HepG2 (cell line): ENCODE measurements around the gene WNT5B. TPM values are rescaled to one million over a fixed set of nuclear protein-coding genes. Genes with fewer than 3 reads are reported as not detected.

Experiments
- AKAP8 ChIP-seq: sonication (generic); formaldehyde crosslinking; IDR thresholded peaks from 2 replicates; pipeline ENCODE4 v1.5.1; 2020; ENCODE audit warnings: mild to moderate bottlenecking, missing genetic modification reagents
- ELK4 ChIP-seq: sonication (generic); formaldehyde crosslinking; IDR thresholded peaks from 2 replicates; pipeline ENCODE4 v1.9.0; 2021; ENCODE audit warnings: missing genetic modification reagents, borderline replicate concordance
- FOXK1 ChIP-seq: sonication (generic); formaldehyde crosslinking; IDR thresholded peaks from 2 replicates; pipeline ENCODE4 v1.4.0; 2020; ENCODE audit warnings: low read depth, missing genetic modification reagents, borderline replicate concordance
- HES4 ChIP-seq: sonication (generic); formaldehyde crosslinking; IDR thresholded peaks from 2 replicates; pipeline ENCODE4 v1.9.0; 2021; ENCODE audit warnings: mild to moderate bottlenecking, missing genetic modification reagents, borderline replicate concordance
- HOXA5 ChIP-seq: sonication (generic); formaldehyde crosslinking; IDR thresholded peaks from 2 replicates; pipeline ENCODE4 v1.4.0; 2020; ENCODE audit warnings: missing genetic modification reagents
- MAFK ChIP-seq, 2 experiments: IDR thresholded peaks in 1 of 2; conservative IDR thresholded peaks in 1 of 2; 2 replicates each; pipeline ENCODE4 v1.6.1; 2011; ENCODE audit warnings: improper control_type of control experiment in 2 of 2, low read length in 2 of 2
- NR2F2 ChIP-seq: IDR thresholded peaks from 2 replicates; pipeline ENCODE4 v1.6.1; 2012; ENCODE audit warnings: low read depth, inconsistent platforms, borderline replicate concordance
- REST ChIP-seq, 2 experiments: IDR thresholded peaks; 2 replicates each; pipeline ENCODE4 v1.6.1; 2011 to 2012; ENCODE audit warnings: low read length in 2 of 2, borderline replicate concordance in 1 of 2, low read depth in 1 of 2, mild to moderate bottlenecking in 1 of 2, moderate library complexity in 1 of 2
- SNAPC5 ChIP-seq: sonication (generic); formaldehyde crosslinking; IDR thresholded peaks from 2 replicates; pipeline ENCODE4 v1.8.1; 2023; ENCODE audit warnings: mild to moderate bottlenecking, missing genetic modification reagents, borderline replicate concordance
- STAG1 ChIP-seq: sonication (generic); formaldehyde crosslinking; IDR thresholded peaks from 2 replicates; pipeline ENCODE4 v1.4.0; 2020; ENCODE audit warnings: missing genetic modification reagents
- ZNF318 ChIP-seq: sonication (generic); formaldehyde crosslinking; IDR thresholded peaks from 2 replicates; pipeline ENCODE4 v1.4.0; 2020; ENCODE audit warnings: mild to moderate bottlenecking, missing genetic modification reagents
- ZNF776 ChIP-seq: sonication (generic); formaldehyde crosslinking; IDR thresholded peaks from 2 replicates; pipeline ENCODE4 v1.4.0; 2020; ENCODE audit warnings: mild to moderate bottlenecking, missing genetic modification reagents
- ZNF816 ChIP-seq: sonication (generic); formaldehyde crosslinking; IDR thresholded peaks from 2 replicates; pipeline ENCODE4 v1.8.0; 2022; ENCODE audit warnings: missing genetic modification reagents, mild to moderate bottlenecking, borderline replicate concordance
- polyA plus RNA-seq, 8 experiments: library from polyadenylated mRNA; depleted of rRNA in 3 of 8; stranded (reverse) in 7 of 8; unstranded in 1 of 8; fragments of >200 nt; fragmentation: Illumina TruSeq in 4 of 8; extraction: Trizol in 4 of 8; gene quantifications; 2 replicates each; pipeline versions ENCODE4 v1.2.1 to v1.2.3, GENCODE V29; 2011 to 2016; ENCODE audit warnings: low read depth in 4 of 8, missing spikeins in 1 of 8, mixed read lengths in 1 of 8; ENCODE audit not compliant: insufficient read depth in 1 of 8
- total RNA-seq, 5 experiments: library from RNA; depleted of rRNA; stranded (reverse); fragments of >200 nt; fragmentation: Illumina TruSeq; extraction: Trizol; gene quantifications; 2 replicates each; pipeline ENCODE4 v1.2.3, GENCODE V29; 2016; ENCODE audit warnings: low read depth in 1 of 5

Gene WNT5B
- total and polyA plus RNA-seq, 2 of the 13 experiments (the other 11 are each of a cell fraction or from before 2014, with no cell fraction given) = 0.04 TPM; not detected in 1

GRCh38 chr12:1605129-1606020, 23.7 kb upstream of the WNT5B start (continued):
- TF ChIP-seq ZNF318 (CRISPR knock-in tag) (peak; percentile 24; the same call in 1 of the 2 replicates), HES4 (CRISPR knock-in tag) (no peak), ZNF776 (CRISPR knock-in tag) (no peak), ZNF816 (no peak), AKAP8 (CRISPR knock-in tag) (no peak), NR2F2 (no peak), MAFK (conservative IDR thresholded peaks at IDR 0.05 in 1 of 2, IDR thresholded peaks at IDR 0.05 in 1 of 2; ENCODE audit: low read length in 2 of 2) (peak; percentile 23 to 42; a peak in 3 of 4 replicates), STAG1 (CRISPR knock-in tag) (peak; percentile 79), ELK4 (no peak), FOXK1 (CRISPR knock-in tag) (no peak), HOXA5 (CRISPR knock-in tag) (no peak), REST (IDR thresholded peaks at IDR 0.05; ENCODE audit: borderline replicate concordance in 1 of 2, low read depth in 1 of 2, low read length in 2 of 2) (no peak), SNAPC5 (no peak; the same call in 1 of the 2 replicates)
